WI38 (cell line): ENCODE results near the gene KLF6.

Experiments
- H3K4me3 ChIP-seq: 2 replicates; pipeline ENCODE4 v1.5.1; 2011; ENCODE audit warnings: low read depth, mild to moderate bottlenecking, control low read depth, low read length
- TF ChIP-seq, protein P1 (sequence below): IDR thresholded peaks from 2 replicates; pipeline ENCODE4 v1.5.1; 2012; ENCODE audit warnings: low read depth, mild to moderate bottlenecking, control low read depth, low read length

KLF6 gene

GRCh38 chr10:3764626-3765112, 20.3 kb downstream of the KLF6 start:
- TF ChIP-seq, protein P1, sequence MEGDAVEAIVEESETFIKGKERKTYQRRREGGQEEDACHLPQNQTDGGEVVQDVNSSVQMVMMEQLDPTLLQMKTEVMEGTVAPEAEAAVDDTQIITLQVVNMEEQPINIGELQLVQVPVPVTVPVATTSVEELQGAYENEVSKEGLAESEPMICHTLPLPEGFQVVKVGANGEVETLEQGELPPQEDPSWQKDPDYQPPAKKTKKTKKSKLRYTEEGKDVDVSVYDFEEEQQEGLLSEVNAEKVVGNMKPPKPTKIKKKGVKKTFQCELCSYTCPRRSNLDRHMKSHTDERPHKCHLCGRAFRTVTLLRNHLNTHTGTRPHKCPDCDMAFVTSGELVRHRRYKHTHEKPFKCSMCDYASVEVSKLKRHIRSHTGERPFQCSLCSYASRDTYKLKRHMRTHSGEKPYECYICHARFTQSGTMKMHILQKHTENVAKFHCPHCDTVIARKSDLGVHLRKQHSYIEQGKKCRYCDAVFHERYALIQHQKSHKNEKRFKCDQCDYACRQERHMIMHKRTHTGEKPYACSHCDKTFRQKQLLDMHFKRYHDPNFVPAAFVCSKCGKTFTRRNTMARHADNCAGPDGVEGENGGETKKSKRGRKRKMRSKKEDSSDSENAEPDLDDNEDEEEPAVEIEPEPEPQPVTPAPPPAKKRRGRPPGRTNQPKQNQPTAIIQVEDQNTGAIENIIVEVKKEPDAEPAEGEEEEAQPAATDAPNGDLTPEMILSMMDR = no peak
- H3K4me3 ChIP-seq = no peak overlapping the region

GRCh38 chr10:3763852-3764625, 21.0 kb downstream of the KLF6 start:
- H3K4me3 ChIP-seq = no peak overlapping the region
- TF ChIP-seq, protein P1 = no peak

- no peak overlapping the region for H3K4me3 ChIP-seq
- TF ChIP-seq, protein P1 = no peak
These were observed 22.0 kb downstream of the KLF6 start for GRCh38 chr10:3763035-3763456.

DNA sequence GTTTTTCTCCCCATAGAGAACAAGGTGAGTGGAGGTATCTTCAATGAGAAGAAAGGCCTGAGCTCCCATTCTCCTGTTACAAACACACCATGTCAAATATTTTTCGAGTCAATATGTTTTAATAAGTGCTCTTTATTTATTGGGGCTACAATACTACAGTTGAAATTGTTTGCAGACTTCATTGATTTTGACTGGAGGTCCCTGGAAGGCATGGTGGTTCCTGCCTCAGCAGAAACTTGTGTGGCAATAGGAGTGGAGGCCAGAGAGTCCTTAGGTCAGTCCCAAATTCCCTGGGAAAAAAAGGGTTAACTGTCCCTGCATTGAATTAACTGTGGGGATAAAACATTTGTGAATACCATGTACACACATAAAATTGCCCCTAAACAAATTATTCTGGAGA, 22.7 kb downstream of the KLF6 start:
- no peak overlapping the region for H3K4me3 ChIP-seq
- TF ChIP-seq, protein P1 = no peak

DNA sequence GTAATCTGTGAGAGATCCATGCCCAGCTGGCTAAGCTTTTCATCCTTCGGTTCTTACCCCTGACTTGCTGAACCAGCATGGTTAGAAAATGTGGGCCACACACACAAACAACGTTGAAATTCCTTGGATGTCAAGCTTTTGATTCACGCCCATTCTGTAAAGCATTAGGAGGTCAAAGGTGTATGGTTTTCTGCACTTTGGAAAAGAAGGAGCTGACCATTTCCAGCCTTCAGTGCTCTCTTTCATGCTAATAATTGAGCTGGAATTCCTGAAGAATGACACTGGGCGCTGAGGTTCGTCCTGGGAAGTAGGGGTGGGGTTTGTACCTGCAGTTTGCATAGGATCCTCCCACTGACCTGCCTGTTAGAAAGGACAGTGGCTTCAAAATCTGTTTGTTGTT, 23.1 kb downstream of the KLF6 start:
- TF ChIP-seq, protein P1 = no peak
- no peak overlapping the region for H3K4me3 ChIP-seq

GRCh38 chr10:3761021-3761686, 23.9 kb downstream of the KLF6 start:
- H3K4me3 ChIP-seq = no peak overlapping the region
- TF ChIP-seq, protein P1 = no peak

- TF ChIP-seq, protein P1 = no peak
- H3K4me3 ChIP-seq = no peak overlapping the region
These were observed 24.9 kb downstream of the KLF6 start for GRCh38 chr10:3760083-3760482.
